Measurements from ENCODE around the gene PDE9A.

PDE9A gene

DNA sequence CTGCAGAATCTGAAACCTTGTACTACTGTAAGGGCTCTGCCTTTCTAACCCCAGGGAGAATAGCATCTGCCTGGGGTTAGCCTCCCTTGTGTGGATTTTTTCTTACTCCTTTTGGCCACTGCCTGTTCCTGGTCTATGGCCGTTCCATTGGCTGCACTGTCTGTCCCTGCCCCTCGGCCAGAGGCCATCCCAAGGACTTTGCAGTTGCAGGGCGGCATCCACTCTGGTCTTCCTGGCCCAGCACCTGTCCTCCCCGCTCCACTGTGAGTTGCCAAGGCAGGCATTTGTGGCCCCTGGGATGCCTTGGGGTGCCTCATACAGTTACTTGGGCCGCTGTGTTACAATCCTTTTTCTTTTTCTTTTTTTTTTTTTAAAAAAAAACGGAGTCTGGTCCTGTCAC is 45.8 kb downstream of the PDE9A start:
- no peaks in the 10 kb centered on the region for H3K79me2 ChIP-seq (ENCODE audit: low read length)
- no peak overlapping the region for H2AFZ ChIP-seq (ENCODE audit: low read length)
- H3K36me3 ChIP-seq (replicated peaks; ENCODE audit: insufficient read depth, low read length): no peaks in the 10 kb centered on the region
- H3K9me2 ChIP-seq (replicated peaks; ENCODE audit: insufficient read depth, low read length): no peaks in the 10 kb centered on the region
- no peaks in the 10 kb centered on the region for H3F3A ChIP-seq (ENCODE audit: insufficient read depth, low read length)
- DNase-seq: no peak
- no peak overlapping the region for H3K9ac ChIP-seq (ENCODE audit: low read length)
- no peaks in the 10 kb centered on the region for H3K4me1 ChIP-seq (ENCODE audit: low read length)
- no peak overlapping the region for H3K4me2 ChIP-seq (ENCODE audit: low read depth, low read length)
- H3K4me3 ChIP-seq (ENCODE audit: low read length): no peak overlapping the region
- H4K20me1 ChIP-seq (ENCODE audit: insufficient read depth, low read length): no peaks in the 10 kb centered on the region
- H3K9me3 ChIP-seq (replicated peaks; ENCODE audit: insufficient read depth, low read length): no peaks in the 10 kb centered on the region
- no peak for TF ChIP-seq EZH2 (optimal IDR thresholded peaks at IDR 0.05; ENCODE audit: low read depth, low read length)
- no peak for TF ChIP-seq EZH2phosphoT487 (IDR thresholded peaks at IDR 0.05; ENCODE audit: low read length)
- TF ChIP-seq CTCF (IDR thresholded peaks at IDR 0.05; ENCODE audit: low read length): no peak
- H3K27me3 ChIP-seq (replicated peaks; ENCODE audit: insufficient read depth, low read length): peaks cover 100% of the 10 kb centered on the region
- no peak overlapping the region for H3K27ac ChIP-seq (ENCODE audit: low read length)

- Histone ChIP-seq H3K36me3 (replicated peaks; ENCODE audit: insufficient read depth, low read length) (no peaks in the 10 kb centered on the region), H3K9me2 (replicated peaks; ENCODE audit: insufficient read depth, low read length) (no peaks in the 10 kb centered on the region), H2AFZ (ENCODE audit: low read length) (no peak overlapping the region), H3K9ac (ENCODE audit: low read length) (no peak overlapping the region), H4K20me1 (ENCODE audit: insufficient read depth, low read length) (no peaks in the 10 kb centered on the region), H3F3A (ENCODE audit: insufficient read depth, low read length) (no peaks in the 10 kb centered on the region), H3K79me2 (ENCODE audit: low read length) (no peaks in the 10 kb centered on the region), H3K27ac (ENCODE audit: low read length) (no peak overlapping the region), H3K27me3 (replicated peaks; ENCODE audit: insufficient read depth, low read length) (peaks cover 100% of the 10 kb centered on the region), H3K4me2 (ENCODE audit: low read depth, low read length) (no peak overlapping the region), H3K9me3 (replicated peaks; ENCODE audit: insufficient read depth, low read length) (no peaks in the 10 kb centered on the region), H3K4me1 (ENCODE audit: low read length) (no peaks in the 10 kb centered on the region), H3K4me3 (ENCODE audit: low read length) (no peak overlapping the region)
- TF ChIP-seq EZH2phosphoT487 (IDR thresholded peaks at IDR 0.05; ENCODE audit: low read length) (no peak), EZH2 (optimal IDR thresholded peaks at IDR 0.05; ENCODE audit: low read depth, low read length) (no peak), CTCF (IDR thresholded peaks at IDR 0.05; ENCODE audit: low read length) (no peak)
- DNase-seq: no peak
Observed at GRCh38 chr21:42701706-42702456, 48.5 kb downstream of the PDE9A start.

DNA sequence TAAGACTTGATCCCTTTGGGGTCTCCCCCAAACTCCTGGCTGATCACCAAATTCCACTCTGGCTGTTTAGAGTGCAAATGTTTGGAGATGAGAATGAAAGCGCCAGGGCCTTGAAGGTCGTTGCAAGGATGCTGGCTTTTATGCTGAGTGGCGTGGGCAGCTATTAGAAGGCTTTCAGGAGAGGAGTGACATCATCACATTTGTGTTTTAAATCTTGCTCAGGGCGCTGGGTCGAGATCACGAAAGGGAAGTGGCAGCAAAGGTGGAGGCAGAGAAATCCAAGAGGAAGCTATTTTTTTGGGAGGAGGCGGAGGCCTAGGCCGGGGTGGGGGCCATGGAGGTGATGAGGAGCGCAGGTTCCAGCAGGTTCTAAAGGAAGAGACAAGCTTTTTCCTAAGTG is 49.3 kb downstream of the PDE9A start:
- no peak overlapping the region for H3K4me2 ChIP-seq (ENCODE audit: low read depth, low read length)
- H4K20me1 ChIP-seq (ENCODE audit: insufficient read depth, low read length): no peaks in the 10 kb centered on the region
- H3K4me1 ChIP-seq (ENCODE audit: low read length): no peaks in the 10 kb centered on the region
- no peaks in the 10 kb centered on the region for H3K79me2 ChIP-seq (ENCODE audit: low read length)
- H3K27me3 ChIP-seq (replicated peaks; ENCODE audit: insufficient read depth, low read length): peaks cover 100% of the 10 kb centered on the region
- no peaks in the 10 kb centered on the region for H3K9me2 ChIP-seq (replicated peaks; ENCODE audit: insufficient read depth, low read length)
- H3K36me3 ChIP-seq (replicated peaks; ENCODE audit: insufficient read depth, low read length): no peaks in the 10 kb centered on the region
- no peak overlapping the region for H3K9ac ChIP-seq (ENCODE audit: low read length)
- H3K27ac ChIP-seq (ENCODE audit: low read length): no peak overlapping the region
- H2AFZ ChIP-seq (ENCODE audit: low read length): no peak overlapping the region
- no peak for DNase-seq
- TF ChIP-seq EZH2phosphoT487 (IDR thresholded peaks at IDR 0.05; ENCODE audit: low read length): no peak
- H3K4me3 ChIP-seq (ENCODE audit: low read length): no peak overlapping the region
- no peaks in the 10 kb centered on the region for H3K9me3 ChIP-seq (replicated peaks; ENCODE audit: insufficient read depth, low read length)
- no peaks in the 10 kb centered on the region for H3F3A ChIP-seq (ENCODE audit: insufficient read depth, low read length)
